GM23338 (cell line): Measurements from ENCODE around the gene BMF. TPM values are rescaled to one million over a fixed set of nuclear protein-coding genes. Genes with fewer than 3 reads are reported as not detected.

Experiments used
- ATAC-seq: fragments of 200-7000 bp; cut with Tn5 transposase; 3 replicates; pipeline ENCODE4 v1.9.1; 2020
- DNase-seq: peaks from one replicate; pipeline ENCODE4 v3.0.0-alpha.2; 2015; ENCODE audit warnings: low spot score
- H2AFZ ChIP-seq: fragments of 200-600 bp; sonication (generic); 2 replicates; pipeline ENCODE4 v1.8.0; 2016; ENCODE audit warnings: antibody characterized with exemption, mild to moderate bottlenecking, moderate library complexity
- H3F3A ChIP-seq: fragments of 200-600 bp; sonication (generic); replicated peaks from 2 replicates; pipeline ENCODE4 v1.8.0; 2017; ENCODE audit warnings: antibody characterized with exemption, mixed run types, low read depth
- H3K27ac ChIP-seq: fragments of 200-600 bp; sonication (generic); 2 replicates; pipeline ENCODE4 v1.6.1; 2016; ENCODE audit warnings: low read depth
- H3K27me3 ChIP-seq: fragments of 200-600 bp; sonication (generic); 2 replicates; pipeline ENCODE4 v1.8.0; 2016; ENCODE audit warnings: mild to moderate bottlenecking, mixed run types, moderate library complexity; ENCODE audit not compliant: insufficient read depth
- H3K36me3 ChIP-seq: fragments of 200-600 bp; sonication (generic); 2 replicates; pipeline ENCODE4 v1.8.0; 2016; ENCODE audit warnings: mild to moderate bottlenecking; ENCODE audit not compliant: insufficient read depth
- H3K4me1 ChIP-seq: fragments of 200-600 bp; sonication (generic); 2 replicates; pipeline ENCODE4 v1.8.0; 2016; ENCODE audit warnings: mild to moderate bottlenecking, moderate library complexity; ENCODE audit not compliant: insufficient read depth
- H3K4me2 ChIP-seq: fragments of 200-600 bp; sonication (generic); 2 replicates; pipeline ENCODE4 v1.7.1; 2017; ENCODE audit warnings: mixed run types
- H3K4me3 ChIP-seq: fragments of 200-600 bp; sonication (generic); 2 replicates; pipeline ENCODE4 v1.6.1; 2016; ENCODE audit warnings: mixed run types
- H3K79me2 ChIP-seq: fragments of 200-600 bp; sonication (generic); replicated peaks from 2 replicates; pipeline ENCODE4 v1.8.0; 2017; ENCODE audit warnings: mild to moderate bottlenecking; ENCODE audit not compliant: insufficient read depth
- H3K9me2 ChIP-seq: fragments of 200-600 bp; sonication (generic); 2 replicates; pipeline ENCODE4 v1.8.0; 2017; ENCODE audit not compliant: insufficient read depth
- H4K20me1 ChIP-seq: fragments of 200-600 bp; sonication (generic); replicated peaks from 2 replicates; pipeline ENCODE4 v1.8.0; 2017; ENCODE audit warnings: mild to moderate bottlenecking; ENCODE audit not compliant: insufficient read depth
- H3K27ac Mint-ChIP-seq: 2 replicates; pipeline ENCODE4 v1.8.0; 2020; ENCODE audit warnings: inconsistent platforms, mild to moderate bottlenecking, moderate library complexity, mixed read lengths
- H3K27me3 Mint-ChIP-seq: 3 replicates; pipeline ENCODE4 v1.8.0; 2022; ENCODE audit warnings: low read depth, mild to moderate bottlenecking, moderate library complexity, mixed read lengths, inconsistent platforms; ENCODE audit not compliant: insufficient read depth, poor library complexity
- H3K36me3 Mint-ChIP-seq: 3 replicates; pipeline ENCODE4 v1.8.0; 2021; ENCODE audit warnings: low read depth, mild to moderate bottlenecking, inconsistent platforms, moderate library complexity, mixed read lengths
- H3K4me1 Mint-ChIP-seq: 3 replicates; pipeline ENCODE4 v1.8.0; 2020; ENCODE audit warnings: mild to moderate bottlenecking, inconsistent platforms, mixed read lengths
- H3K4me3 Mint-ChIP-seq: 3 replicates; pipeline ENCODE4 v1.8.0; 2021; ENCODE audit warnings: moderate library complexity, mild to moderate bottlenecking, inconsistent platforms, mixed read lengths
- H3K9me3 Mint-ChIP-seq: 3 replicates; pipeline ENCODE4 v1.8.0; 2020; ENCODE audit warnings: moderate library complexity, mild to moderate bottlenecking, inconsistent platforms, mixed read lengths
- CREB1 ChIP-seq: fragments of 250-450 bp; sonication (Bioruptor Pico); IDR thresholded peaks from 2 replicates; pipeline ENCODE4 v1.5.0; 2020; ENCODE audit warnings: low read depth, mild to moderate bottlenecking, moderate library complexity
- CTCF ChIP-seq, 2 experiments: fragments of 200-600 bp in 1 of 2; sonication (generic) in 1 of 2; conservative IDR thresholded peaks; 2 replicates each; pipeline versions ENCODE4 v1.5.1 to v1.6.1; 2016 to 2017; ENCODE audit warnings: antibody characterized with exemption in 2 of 2, low read depth in 2 of 2, mild to moderate bottlenecking in 2 of 2, moderate library complexity in 1 of 2
- ETS1 ChIP-seq: IDR thresholded peaks from 2 replicates; pipeline ENCODE4 v1.6.1; 2016; ENCODE audit warnings: antibody characterized with exemption
- EZH2 ChIP-seq: fragments of 200-600 bp; sonication (generic); IDR thresholded peaks from one replicate; pipeline ENCODE4 v1.8.0; 2017; ENCODE audit warnings: antibody characterized with exemption, mild to moderate bottlenecking, low read depth; ENCODE audit not compliant: unreplicated experiment
- EZH2phosphoT487 ChIP-seq: fragments of 200-600 bp; sonication (generic); IDR thresholded peaks from one replicate; pipeline ENCODE4 v1.8.1; 2018; ENCODE audit warnings: antibody characterized with exemption; ENCODE audit not compliant: unreplicated experiment
- JUNB ChIP-seq: IDR thresholded peaks from one replicate; pipeline ENCODE4 v1.6.1; 2016; ENCODE audit warnings: antibody characterized with exemption; ENCODE audit not compliant: unreplicated experiment
- NANOG ChIP-seq: IDR thresholded peaks from 2 replicates; pipeline ENCODE4 v1.6.1; 2016; ENCODE audit warnings: antibody characterized with exemption, borderline replicate concordance
- POLR2AphosphoS5 ChIP-seq: IDR thresholded peaks from 2 replicates; pipeline ENCODE4 v1.6.1; 2016; ENCODE audit warnings: antibody characterized with exemption, low read depth
- REST ChIP-seq: IDR thresholded peaks from one replicate; pipeline ENCODE4 v1.6.1; 2018; ENCODE audit warnings: antibody characterized with exemption; ENCODE audit not compliant: unreplicated experiment
- STAT1 ChIP-seq: IDR thresholded peaks from one replicate; pipeline ENCODE4 v1.6.1; 2016; ENCODE audit warnings: antibody characterized with exemption; ENCODE audit not compliant: unreplicated experiment
- ZNF114 ChIP-seq: fragments of 250-450 bp; sonication (Bioruptor Pico); IDR thresholded peaks from 2 replicates; pipeline ENCODE4 v1.5.0; 2020; ENCODE audit warnings: mild to moderate bottlenecking, moderate library complexity
- ZNF331 ChIP-seq: fragments of 250-450 bp; sonication (Bioruptor Pico); IDR thresholded peaks from 2 replicates; pipeline ENCODE4 v1.5.0; 2020; ENCODE audit warnings: low read depth, mild to moderate bottlenecking, moderate library complexity
- ZNF462 ChIP-seq: fragments of 250-450 bp; sonication (Bioruptor Pico); IDR thresholded peaks from 2 replicates; pipeline ENCODE4 v1.5.0; 2020; ENCODE audit warnings: mild to moderate bottlenecking, moderate library complexity
- polyA plus RNA-seq: library from polyadenylated mRNA; unstranded; fragments of >200 nt; fragmentation: Nextera tagmentation; extraction: Ambion mirVana; gene quantifications from 2 replicates; pipeline ENCODE4 v1.2.1, GENCODE V29; 2016
- total RNA-seq: library from RNA; depleted of rRNA; stranded (reverse); fragments of >200 nt; shearing (Covaris generic); gene quantifications from 2 replicates; pipeline ENCODE4 v1.2.3, GENCODE V29; 2014

BMF gene
- total and polyA plus RNA-seq, 2 experiments from 2014 or later = 2.0 to 20.3 TPM

- no peak overlapping the region for H3K27ac ChIP-seq
- no peaks in the 10 kb centered on the region for H3K36me3 ChIP-seq
- peaks cover 55% of the 10 kb centered on the region for H3K4me1 ChIP-seq
- DNase-seq (no peak), ATAC-seq (no peak)
- no peak overlapping the region for H3K4me2 ChIP-seq
- no peaks in the 10 kb centered on the region for H3K79me2 ChIP-seq
- H2AFZ ChIP-seq = no peak overlapping the region
- H3K27me3 Mint-ChIP-seq = peaks cover 31% of the 10 kb centered on the region
- no peaks in the 10 kb centered on the region for H4K20me1 ChIP-seq
- no peak overlapping the region for H3K4me3 Mint-ChIP-seq
- peaks cover 25% of the 10 kb centered on the region for H3K27me3 ChIP-seq
- H3K27ac Mint-ChIP-seq = no peak overlapping the region
- peaks cover 12% of the 10 kb centered on the region; the same call in 1 of the 2 replicates for H3F3A ChIP-seq
- H3K4me3 ChIP-seq = no peak overlapping the region
- TF ChIP-seq STAT1 (no peak), ZNF462 (no peak), NANOG (no peak), CTCF (conservative IDR thresholded peaks at IDR 0.05; ENCODE audit: low read depth in 2 of 2) (no peak), CREB1 (CRISPR knock-in tag) (no peak), JUNB (no peak), ZNF331 (CRISPR knock-in tag) (no peak), ETS1 (no peak), EZH2phosphoT487 (no peak), REST (no peak), EZH2 (no peak), POLR2AphosphoS5 (no peak), ZNF114 (CRISPR knock-in tag) (no peak)
- no peaks in the 10 kb centered on the region for H3K9me2 ChIP-seq
- peaks cover 74% of the 10 kb centered on the region for H3K4me1 Mint-ChIP-seq
- no peaks in the 10 kb centered on the region; the same call in 2 of the 3 replicates for H3K9me3 Mint-ChIP-seq
- H3K36me3 Mint-ChIP-seq = 0 out of 3 replicates have a peak, but pooled peaks cover 3% of the 10 kb centered on the region
Measured at GRCh38 chr15:40084650-40085049, 24.0 kb downstream of the BMF start.
